Gastroesophageal sphincter (tissue), 4 donors: ENCODE results near the gene RFC2. TPM values are rescaled to one million over a fixed set of nuclear protein-coding genes. Genes with fewer than 3 reads are reported as not detected.

Source experiments
- ATAC-seq: fragments of 150-250 bp; one replicate; pipeline ENCODE4 v1.9.1; 2016; ENCODE audit warnings: mild to moderate bottlenecking, moderate library complexity
- H3K27ac ChIP-seq, 4 donors: fragments of 200-600 bp; sonication (generic) in 3 of 4; 1 replicate in 3 of 4; 2 replicates in 1 of 4; pipeline ENCODE4 v1.5.1; 2016 to 2019
- H3K27me3 ChIP-seq: fragments of 200-600 bp; sonication (generic); one replicate; pipeline ENCODE4 v1.5.1; 2019
- H3K36me3 ChIP-seq, 2 donors: fragments of 200-600 bp; sonication (generic); one replicate each; pipeline ENCODE4 v1.5.1; 2019; ENCODE audit warnings: control low read depth in 1 of 2
- H3K4me1 ChIP-seq, 3 donors: fragments of 200-600 bp; sonication (generic); 1 replicate in 2 of 3; 2 replicates in 1 of 3; pipeline ENCODE4 v1.5.1; 2016 to 2019; ENCODE audit warnings: control low read depth in 2 of 3
- H3K4me3 ChIP-seq, 2 donors: fragments of 200-600 bp; sonication (generic); one replicate each; pipeline ENCODE4 v1.5.1; 2019; ENCODE audit warnings: mild to moderate bottlenecking in 1 of 2, moderate library complexity in 1 of 2
- H3K9me3 ChIP-seq, 3 donors: fragments of 200-600 bp; sonication (generic); one replicate each; pipeline ENCODE4 v1.5.1; 2017 to 2019; ENCODE audit warnings: control low read depth in 2 of 3
- CTCF ChIP-seq, 4 experiments: fragments of 200-600 bp in 2 of 4; fragments of 450-650 bp in 2 of 4; sonication (generic) in 1 of 4; IDR thresholded peaks; one replicate each; pipeline ENCODE4 v1.5.1; 2017 to 2019; ENCODE audit warnings: antibody characterized with exemption in 4 of 4, mild to moderate bottlenecking in 2 of 4, moderate library complexity in 2 of 4
- EP300 ChIP-seq: sonication (generic); formaldehyde crosslinking; IDR thresholded peaks from one replicate; pipeline ENCODE4 v1.6.1; 2017; ENCODE audit warnings: antibody characterized with exemption, mild to moderate bottlenecking
- POLR2A ChIP-seq, 2 donors: fragments of 450-650 bp; IDR thresholded peaks; one replicate each; pipeline ENCODE4 v1.6.1; 2017; ENCODE audit warnings: antibody characterized with exemption in 2 of 2, mild to moderate bottlenecking in 2 of 2, moderate library complexity in 1 of 2
- POLR2AphosphoS5 ChIP-seq: sonication (generic); formaldehyde crosslinking; IDR thresholded peaks from one replicate; pipeline ENCODE4 v1.6.1; 2017; ENCODE audit warnings: antibody characterized with exemption
- WGBS, 2 donors: methylation state at CpG; one replicate each; pipeline ENCODE4 v1.1.5; 2018; ENCODE audit warnings: low coverage in 1 of 2; 5-methylcytosine and 5-hydroxymethylcytosine counted together
- small RNA-seq, 4 donors: library from RNA; depleted of rRNA; stranded (forward); fragments of <200 nt; gene quantifications; one replicate each; pipeline ENCODE3, GENCODE V24; 2016
- total RNA-seq, 4 donors: library from RNA; depleted of rRNA; stranded (reverse); fragments of >200 nt; gene quantifications; one replicate each; pipeline ENCODE4 v1.1.0, GENCODE V29; 2016

RFC2 gene
- total RNA-seq, 4 donors from 2014 or later: 11.3 to 12.2 (median 11.3) TPM

- Histone ChIP-seq H3K36me3 (peaks cover 0 to 12% of the 10 kb centered on the region in 2 donors), H3K4me3 (no peak overlapping the region), H3K4me1 (peaks cover 41 to 100% (median 61%) of the 10 kb centered on the region in 3 donors), H3K27ac (peak overlapping the region in 3 of 4 donors; percentile 16 to 48 (median 21)), H3K9me3 (no peaks in the 10 kb centered on the region), H3K27me3 (no peaks in the 10 kb centered on the region)
- TF ChIP-seq POLR2A (IDR thresholded peaks at IDR 0.05): no peak
- TF ChIP-seq CTCF (IDR thresholded peaks at IDR 0.05): no peak
- TF ChIP-seq POLR2AphosphoS5: no peak
- TF ChIP-seq EP300: no peak
- 20 to 57% methylated on average over 1 to 5 of the region's 6 CpGs for WGBS, 2 donors
- no peak for ATAC-seq
Measured at GRCh38 chr7:74182453-74183090, 71.6 kb downstream of the RFC2 start.

- no peaks in the 10 kb centered on the region for H3K9me3 ChIP-seq
- H3K4me1 ChIP-seq: peaks cover 44 to 100% (median 60%) of the 10 kb centered on the region in 3 donors
- 69 to 94% methylated on average over 3 to 5 of the region's 5 CpGs for WGBS, 2 donors
- no peaks in the 10 kb centered on the region for H3K27me3 ChIP-seq
- ATAC-seq: no peak
- peaks cover 0 to 12% of the 10 kb centered on the region in 2 donors for H3K36me3 ChIP-seq
- no peak for TF ChIP-seq POLR2A (IDR thresholded peaks at IDR 0.05)
- no peak for TF ChIP-seq EP300
- TF ChIP-seq POLR2AphosphoS5: no peak
- TF ChIP-seq CTCF (IDR thresholded peaks at IDR 0.05): no peak
- H3K4me3 ChIP-seq: no peak overlapping the region
- H3K27ac ChIP-seq: peak overlapping the region in 1 of 4 donors; percentile 48
Measured at GRCh38 chr7:74181821-74182220, 72.4 kb downstream of the RFC2 start.

Small RNA genes lying within 50 kb of the gene (small RNA-seq; reads per million reads assigned to genes)
- gene MIR590: 0 to 1.9 (median 0.31) reads per million in 4 donors

Other genes with a start within 250 kb of the RFC2 start
- 100 to 1,000 TPM; 316 to 703 (median 441) TPM for gene ELN, start 226.2 kb downstream of the RFC2 start, total RNA-seq
- 10 to 100 TPM in 3 of 4 donors, 1 to 10 TPM in 1; 7.2 to 20.6 (median 13.2) TPM for gene LIMK1, start 170.6 kb downstream of the RFC2 start, total RNA-seq
- gene EIF4H, start 80.0 kb downstream of the RFC2 start, total RNA-seq: 100 to 1,000 TPM; 291 to 344 (median 322) TPM
- gene LAT2, start 44.4 kb downstream of the RFC2 start, total RNA-seq: 1 to 10 TPM; 2.8 to 8.2 (median 4.8) TPM
- gene CLIP2, start 35.0 kb upstream of the RFC2 start, total RNA-seq: 10 to 100 TPM; 23.0 to 50.7 (median 35.5) TPM
- gene GTF2IRD1, start 199.5 kb upstream of the RFC2 start, total RNA-seq: 10 to 100 TPM; 21.5 to 49.0 (median 28.2) TPM